Nucleus accumbens (tissue), 56 donors: ENCODE data around the gene NRDC.
"Not testable (repeated sequence)": the region's sequence is repeated elsewhere in the genome, so short reads cannot be mapped to it uniquely, and the experiment has no call there.

Experiments used
- DNase-seq, 56 donors: peaks; one replicate each; lab custom pipeline; 2025; lab: John Stamatoyannopoulos, UW

Gene NRDC

GRCh38 chr1:51850420-51851223 lies 27.9 kb downstream of the NRDC start:
- peak in 3 of 56 donors; percentile 4 to 31 (median 15) for DNase-seq

- no peak for DNase-seq
Measured at GRCh38 chr1:51847294-51847920, 31.1 kb downstream of the NRDC start.

- no peak for DNase-seq
Measured at GRCh38 chr1:51843948-51844347, 34.6 kb downstream of the NRDC start.

GRCh38 chr1:51842261-51842660 lies 36.3 kb downstream of the NRDC start:
- no peak for DNase-seq

- DNase-seq, result no peak
Measured at GRCh38 chr1:51840743-51841461, 37.6 kb downstream of the NRDC start.

GRCh38 chr1:51840182-51840581 lies 38.3 kb downstream of the NRDC start:
- no peak for DNase-seq

- DNase-seq, result no peak
Measured at GRCh38 chr1:51839094-51839493, 39.4 kb downstream of the NRDC start.

- DNase-seq, result no peak
Measured at GRCh38 chr1:51837243-51837642, 41.3 kb downstream of the NRDC start.

- DNase-seq, result no peak
Measured at GRCh38 chr1:51833700-51834099, 44.8 kb downstream of the NRDC start.

GRCh38 chr1:51829058-51829457 lies 49.5 kb downstream of the NRDC start:
- no peak for DNase-seq

GRCh38 chr1:51819810-51820209 lies 58.7 kb downstream of the NRDC start:
- DNase-seq, result no peak

- not testable (repeated sequence) for DNase-seq
Measured at GRCh38 chr1:51819021-51819420, 59.5 kb downstream of the NRDC start.

- no peak for DNase-seq
Measured at GRCh38 chr1:51818487-51818886, 60.0 kb downstream of the NRDC start.

- no peak for DNase-seq
Measured at GRCh38 chr1:51814513-51814912, 64.0 kb downstream of the NRDC start.

- DNase-seq, result no peak
Measured at GRCh38 chr1:51799372-51799771, 79.2 kb downstream of the NRDC start.

GRCh38 chr1:51794868-51795267 lies 83.7 kb downstream of the NRDC start:
- no peak for DNase-seq

- no peak for DNase-seq
Measured at GRCh38 chr1:51794260-51794659, 84.3 kb downstream of the NRDC start.

- DNase-seq, result peak in 1 of 56 donors; percentile 15
Measured at GRCh38 chr1:51792864-51793263, 85.7 kb downstream of the NRDC start.

GRCh38 chr1:51791888-51792287 lies 86.6 kb downstream of the NRDC start:
- DNase-seq, result no peak

- no peak for DNase-seq
Measured at GRCh38 chr1:51790385-51790784, 88.1 kb downstream of the NRDC start.

GRCh38 chr1:51789342-51789741 lies 89.2 kb downstream of the NRDC start:
- DNase-seq, result no peak

GRCh38 chr1:51788938-51789337 lies 89.6 kb downstream of the NRDC start:
- no peak for DNase-seq
